HepG2 (cell line): Measurements from ENCODE around the gene KPNB1. TPM values are rescaled to one million over a fixed set of nuclear protein-coding genes. Genes with fewer than 3 reads are reported as not detected.

Experiments
- ATAC-seq: fragments of 200-7000 bp; cut with Tn5 transposase; 3 replicates; pipeline ENCODE4 v1.9.1; 2020; ENCODE audit warnings: mild to moderate bottlenecking, moderate library complexity
- BruUV-seq: library from RNA; stranded (reverse); fragments of 400-500 nt; replicated peaks from 2 replicates; lab custom pipeline; 2021; lab: Mats Ljungman, UMichigan
- CTCF ChIA-PET: fragments of 300-600 bp; formaldehyde crosslinking; extraction: SDS; loops from one replicate; lab custom pipeline; 2021; ENCODE audit warnings: low total read pairs, inconsistent platforms, low intra/inter-chr PET ratio; lab: Yijun Ruan, JAX
- POLR2A ChIA-PET: fragments of 350-600 bp; sonication (Branson Sonifier 250); formaldehyde crosslinking; loops from one replicate; lab custom pipeline; 2020; ENCODE audit warnings: antibody characterized with exemption, inconsistent platforms; lab: Yijun Ruan, JAX
- DNase-seq: peaks from one replicate; pipeline ENCODE4 v3.0.0-alpha.2; 2015; ENCODE audit warnings: low spot score
- FAIRE-seq: peaks from 3 replicates; lab custom pipeline; 2011; peaks lifted over from hg19 to GRCh38; lab: Jason Lieb, UNC
- H2AFZ ChIP-seq: one replicate; pipeline ENCODE4 v1.6.1; 2011; ENCODE audit warnings: low read length, inconsistent platforms
- H3K27ac ChIP-seq: fragments of 300-600 bp; 3 replicates; pipeline ENCODE4 v1.8.0; 2011; ENCODE audit warnings: mixed run types, mild to moderate bottlenecking, mixed read lengths, low read length, inconsistent platforms; ENCODE audit not compliant: insufficient read depth; ENCODE audit errors: extremely low read length
- H3K27me3 ChIP-seq, 2 experiments: fragments of 200-600 bp in 1 of 2; 2 replicates in 1 of 2; 3 replicates in 1 of 2; pipeline versions ENCODE4 v1.6.0 to v1.8.0; 2011; ENCODE audit warnings: low read length in 2 of 2, mild to moderate bottlenecking in 2 of 2, moderate library complexity in 2 of 2, inconsistent platforms in 1 of 2; ENCODE audit not compliant: insufficient read depth in 2 of 2, control insufficient read depth in 1 of 2
- H3K36me3 ChIP-seq, 2 experiments: fragments of 200-600 bp in 1 of 2; replicated peaks in 1 of 2; 2 replicates in 1 of 2; 3 replicates in 1 of 2; pipeline versions ENCODE4 v1.5.1 to v1.8.0; 2011; ENCODE audit warnings: low read length in 2 of 2, inconsistent platforms in 1 of 2; ENCODE audit not compliant: insufficient read depth in 2 of 2, control insufficient read depth in 1 of 2
- H3K4me1 ChIP-seq: 2 replicates; pipeline ENCODE4 v1.5.1; 2012; ENCODE audit warnings: low read length, inconsistent platforms; ENCODE audit not compliant: insufficient read depth
- H3K4me2 ChIP-seq: 2 replicates; pipeline ENCODE4 v1.6.0; 2011; ENCODE audit warnings: low read depth, low read length, inconsistent platforms
- H3K4me3 ChIP-seq, 3 experiments: fragments of 200-600 bp in 1 of 3; sonication (generic), shearing (Covaris generic) in 1 of 3; replicated peaks in 1 of 3; 2 replicates each; pipeline ENCODE4 v1.5.1; 2011 to 2016; ENCODE audit warnings: low read length in 3 of 3, inconsistent platforms in 2 of 3, low read depth in 2 of 3, mild to moderate bottlenecking in 2 of 3, control low read depth in 1 of 3, mixed read lengths in 1 of 3; ENCODE audit not compliant: insufficient read depth in 1 of 3
- H3K79me2 ChIP-seq: one replicate; pipeline ENCODE4 v1.6.1; 2011; ENCODE audit warnings: low read length, inconsistent platforms; ENCODE audit not compliant: insufficient read depth
- H3K9ac ChIP-seq: 2 replicates; pipeline ENCODE4 v1.6.0; 2011; ENCODE audit warnings: mild to moderate bottlenecking, low read depth, low read length, inconsistent platforms; ENCODE audit not compliant: insufficient read depth
- H3K9me3 ChIP-seq: 2 replicates; pipeline ENCODE4 v1.5.1; 2012; ENCODE audit warnings: mild to moderate bottlenecking, low read length
- H4K20me1 ChIP-seq: 2 replicates; pipeline ENCODE4 v1.6.0; 2011; ENCODE audit warnings: inconsistent platforms, mild to moderate bottlenecking, low read length, moderate library complexity; ENCODE audit not compliant: insufficient read depth
- HMGA1 ChIP-seq: sonication (generic); formaldehyde crosslinking; conservative IDR thresholded peaks from 2 replicates; pipeline ENCODE4 v1.4.0; 2020; ENCODE audit warnings: missing genetic modification reagents
- HNF4A ChIP-seq: sonication (generic); formaldehyde crosslinking; IDR thresholded peaks from 2 replicates; pipeline ENCODE4 v1.4.0; 2020; ENCODE audit warnings: missing genetic modification reagents
- IKZF1 ChIP-seq: fragments of 450-650 bp; IDR thresholded peaks from 2 replicates; pipeline ENCODE4 v1.7.1; 2016
- IRX3 ChIP-seq: sonication (generic); formaldehyde crosslinking; IDR thresholded peaks from 2 replicates; pipeline ENCODE4 v1.8.1; 2023; ENCODE audit warnings: mild to moderate bottlenecking, low read depth, missing genetic modification reagents, borderline replicate concordance
- MAF1 ChIP-seq: sonication (generic); formaldehyde crosslinking; IDR thresholded peaks from 2 replicates; pipeline ENCODE4 v1.5.0; 2020; ENCODE audit warnings: missing genetic modification reagents, borderline replicate concordance
- NRL ChIP-seq: sonication (generic); formaldehyde crosslinking; IDR thresholded peaks from 2 replicates; pipeline ENCODE4 v1.5.0; 2020; ENCODE audit warnings: missing genetic modification reagents, mild to moderate bottlenecking, moderate library complexity, borderline replicate concordance
- SIN3B ChIP-seq: fragments of 150-350 bp; IDR thresholded peaks from 2 replicates; pipeline ENCODE4 v1.6.1; 2014; ENCODE audit warnings: low read length
- ZNF296 ChIP-seq: sonication (generic); formaldehyde crosslinking; conservative IDR thresholded peaks from 2 replicates; pipeline ENCODE4 v1.5.0; 2020; ENCODE audit warnings: mild to moderate bottlenecking, missing genetic modification reagents
- ZNF670 ChIP-seq: sonication (generic); formaldehyde crosslinking; IDR thresholded peaks from 2 replicates; pipeline ENCODE4 v1.8.0; 2022; ENCODE audit warnings: mild to moderate bottlenecking, missing genetic modification reagents, borderline replicate concordance
- ZNF83 ChIP-seq: sonication (generic); formaldehyde crosslinking; IDR thresholded peaks from 2 replicates; pipeline ENCODE4 v1.4.0; 2020; ENCODE audit warnings: missing genetic modification reagents, mild to moderate bottlenecking, borderline replicate concordance
- ZNF850 ChIP-seq: sonication (generic); formaldehyde crosslinking; conservative IDR thresholded peaks from 2 replicates; pipeline ENCODE4 v1.9.0; 2021; ENCODE audit warnings: mild to moderate bottlenecking, missing genetic modification reagents
- WGBS: methylation state at CpG from one replicate; pipeline ENCODE4 v1.1.6; 2017; ENCODE audit warnings: low lambda C conversion rate; 5-methylcytosine and 5-hydroxymethylcytosine counted together
- in situ Hi-C: cut with HindIII; loops from 2 replicates; pipeline ENCODE4 v1.10.0; 2017; ENCODE audit warnings: low pct_unique_long_range_greater_than_20kb; ENCODE audit not compliant: extremely low pct_ligation_motif_present
- intact Hi-C: fragments of 100-400 bp; cut with micrococcal nuclease; formaldehyde crosslinking; loops from one replicate; pipeline ENCODE4 v1.10.0; 2022; ENCODE audit not compliant: unreplicated experiment
- polyA plus RNA-seq, 8 experiments: library from polyadenylated mRNA; depleted of rRNA in 3 of 8; stranded (reverse) in 7 of 8; unstranded in 1 of 8; fragments of >200 nt; fragmentation: Illumina TruSeq in 4 of 8; extraction: Trizol in 4 of 8; gene quantifications; 2 replicates each; pipeline versions ENCODE4 v1.2.1 to v1.2.3, GENCODE V29; 2011 to 2016; ENCODE audit warnings: low read depth in 4 of 8, missing spikeins in 1 of 8, mixed read lengths in 1 of 8; ENCODE audit not compliant: insufficient read depth in 1 of 8
- total RNA-seq, 5 experiments: library from RNA; depleted of rRNA; stranded (reverse); fragments of >200 nt; fragmentation: Illumina TruSeq; extraction: Trizol; gene quantifications; 2 replicates each; pipeline ENCODE4 v1.2.3, GENCODE V29; 2016; ENCODE audit warnings: low read depth in 1 of 5
- TF ChIP-seq, protein P1 (sequence below): sonication (generic); formaldehyde crosslinking; IDR thresholded peaks from 2 replicates; pipeline ENCODE4 v1.5.0; 2020; ENCODE audit warnings: missing genetic modification reagents, mild to moderate bottlenecking, borderline replicate concordance
- TF ChIP-seq, protein P2 (sequence below): IDR thresholded peaks from 2 replicates; pipeline ENCODE4 v1.6.1; 2016; ENCODE audit warnings: low read depth, missing genetic modification reagents, missing compliant biosample characterization

Gene KPNB1
- total and polyA plus RNA-seq, 2 of the 13 experiments (the other 11 are each of a cell fraction or from before 2014, with no cell fraction given) = 164 to 424 TPM

DNA sequence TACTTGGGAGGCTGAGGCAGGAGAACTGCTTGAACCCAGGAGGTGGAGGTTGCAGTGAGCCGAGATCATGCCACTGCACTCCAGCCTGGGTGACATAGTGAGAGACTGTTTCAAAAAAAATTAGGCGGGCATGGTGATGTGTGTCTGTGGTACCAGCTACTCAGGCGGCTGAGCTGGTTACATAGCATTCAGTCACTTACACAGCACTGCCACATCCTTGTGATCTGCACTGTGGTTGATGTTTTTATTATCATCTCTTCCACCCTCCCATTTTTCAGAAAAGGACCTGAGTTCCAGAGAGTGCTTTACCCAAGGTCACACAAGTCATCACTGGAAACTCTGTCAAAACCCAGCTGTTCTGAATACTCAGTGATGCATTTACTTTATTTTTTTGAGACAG, 14.8 kb upstream of the KPNB1 start:
- Histone ChIP-seq H3K9ac (no peak overlapping the region), H3K4me3 (no peak overlapping the region)
- intact Hi-C loops (no loop called here), in situ Hi-C loops (no loop called here)
- POLR2A ChIA-PET = interaction anchor here (1.3 kb wide), 1 partner anchor 15 kb away, joined by 5 read pairs; the partner anchor contains the start of gene KPNB1
- TF ChIP-seq ZNF850 (CRISPR knock-in tag) = no peak
- no peak for TF ChIP-seq HNF4A (CRISPR knock-in tag)
- no peak for TF ChIP-seq IKZF1
- TF ChIP-seq IRX3 (CRISPR knock-in tag) = no peak
- no peak for TF ChIP-seq MAF1 (CRISPR knock-in tag)
- TF ChIP-seq SIN3B = no peak
- TF ChIP-seq, protein P1, sequence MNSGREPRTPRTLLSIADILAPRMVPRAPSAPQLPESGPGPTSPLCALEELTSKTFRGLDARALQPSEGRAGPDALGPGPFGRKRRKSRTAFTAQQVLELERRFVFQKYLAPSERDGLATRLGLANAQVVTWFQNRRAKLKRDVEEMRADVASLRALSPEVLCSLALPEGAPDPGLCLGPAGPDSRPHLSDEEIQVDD (CRISPR knock-in tag) = no peak
- no peak for TF ChIP-seq ZNF296 (CRISPR knock-in tag)
- TF ChIP-seq NRL (CRISPR knock-in tag) = no peak
- TF ChIP-seq HMGA1 (CRISPR knock-in tag) = no peak
- TF ChIP-seq, all 625 proteins: peak for 0
- ATAC-seq (no peak), FAIRE-seq (no peak), DNase-seq (no peak)
- Histone ChIP-seq H3K9me3 (no peaks in the 10 kb centered on the region), H2AFZ (no peak overlapping the region), H3K4me2 (no peak overlapping the region), H3K79me2 (no peaks in the 10 kb centered on the region), H3K36me3 (no peaks in the 10 kb centered on the region; a peak in 1 of 5 replicates), H3K27ac (no peak overlapping the region), H3K4me1 (no peaks in the 10 kb centered on the region), H4K20me1 (no peaks in the 10 kb centered on the region), H3K27me3 (no peaks in the 10 kb centered on the region)
- BruUV-seq = no TSS peak
- WGBS = 95% methylated on average over 3 of the region's 3 CpGs
- CTCF ChIA-PET = no interaction called here

DNA sequence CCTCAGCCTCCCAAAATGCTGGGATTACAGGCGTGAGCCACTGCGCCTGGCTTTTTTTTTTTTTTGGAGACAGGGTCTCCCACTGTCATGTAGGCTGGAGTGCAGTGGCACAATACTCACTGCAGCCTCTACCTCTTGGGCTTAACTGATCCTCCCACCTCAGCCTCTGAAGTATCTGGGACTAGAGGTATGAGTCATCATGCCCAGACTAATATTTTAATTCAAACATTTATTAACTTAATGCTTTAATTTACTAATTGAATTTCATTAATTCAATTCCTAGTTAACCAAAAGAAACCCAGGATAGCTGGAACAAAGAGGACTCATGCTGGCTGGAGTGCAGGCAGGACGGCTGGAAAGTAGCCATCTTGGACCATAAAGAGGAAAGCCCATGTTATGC, 14.0 kb upstream of the KPNB1 start:
- H4K20me1 ChIP-seq = no peaks in the 10 kb centered on the region
- no peak overlapping the region for H3K27ac ChIP-seq
- H3K9me3 ChIP-seq = no peaks in the 10 kb centered on the region
- in situ Hi-C loops (no loop called here), intact Hi-C loops (no loop called here)
- no peak for DNase-seq
- H3K4me1 ChIP-seq = no peaks in the 10 kb centered on the region
- no peak overlapping the region for H3K4me2 ChIP-seq
- 93% methylated on average over 3 of the region's 3 CpGs for WGBS
- H3K36me3 ChIP-seq = no peaks in the 10 kb centered on the region; a peak in 1 of 5 replicates
- ATAC-seq = no peak
- H3K4me3 ChIP-seq = no peak overlapping the region
- BruUV-seq = no TSS peak
- no peaks in the 10 kb centered on the region for H3K27me3 ChIP-seq
- no peaks in the 10 kb centered on the region for H3K79me2 ChIP-seq
- FAIRE-seq = no peak
- H2AFZ ChIP-seq = no peak overlapping the region
- CTCF ChIA-PET = no interaction called here
- no peak overlapping the region for H3K9ac ChIP-seq
- POLR2A ChIA-PET = no interaction called here
- TF ChIP-seq, protein P2, sequence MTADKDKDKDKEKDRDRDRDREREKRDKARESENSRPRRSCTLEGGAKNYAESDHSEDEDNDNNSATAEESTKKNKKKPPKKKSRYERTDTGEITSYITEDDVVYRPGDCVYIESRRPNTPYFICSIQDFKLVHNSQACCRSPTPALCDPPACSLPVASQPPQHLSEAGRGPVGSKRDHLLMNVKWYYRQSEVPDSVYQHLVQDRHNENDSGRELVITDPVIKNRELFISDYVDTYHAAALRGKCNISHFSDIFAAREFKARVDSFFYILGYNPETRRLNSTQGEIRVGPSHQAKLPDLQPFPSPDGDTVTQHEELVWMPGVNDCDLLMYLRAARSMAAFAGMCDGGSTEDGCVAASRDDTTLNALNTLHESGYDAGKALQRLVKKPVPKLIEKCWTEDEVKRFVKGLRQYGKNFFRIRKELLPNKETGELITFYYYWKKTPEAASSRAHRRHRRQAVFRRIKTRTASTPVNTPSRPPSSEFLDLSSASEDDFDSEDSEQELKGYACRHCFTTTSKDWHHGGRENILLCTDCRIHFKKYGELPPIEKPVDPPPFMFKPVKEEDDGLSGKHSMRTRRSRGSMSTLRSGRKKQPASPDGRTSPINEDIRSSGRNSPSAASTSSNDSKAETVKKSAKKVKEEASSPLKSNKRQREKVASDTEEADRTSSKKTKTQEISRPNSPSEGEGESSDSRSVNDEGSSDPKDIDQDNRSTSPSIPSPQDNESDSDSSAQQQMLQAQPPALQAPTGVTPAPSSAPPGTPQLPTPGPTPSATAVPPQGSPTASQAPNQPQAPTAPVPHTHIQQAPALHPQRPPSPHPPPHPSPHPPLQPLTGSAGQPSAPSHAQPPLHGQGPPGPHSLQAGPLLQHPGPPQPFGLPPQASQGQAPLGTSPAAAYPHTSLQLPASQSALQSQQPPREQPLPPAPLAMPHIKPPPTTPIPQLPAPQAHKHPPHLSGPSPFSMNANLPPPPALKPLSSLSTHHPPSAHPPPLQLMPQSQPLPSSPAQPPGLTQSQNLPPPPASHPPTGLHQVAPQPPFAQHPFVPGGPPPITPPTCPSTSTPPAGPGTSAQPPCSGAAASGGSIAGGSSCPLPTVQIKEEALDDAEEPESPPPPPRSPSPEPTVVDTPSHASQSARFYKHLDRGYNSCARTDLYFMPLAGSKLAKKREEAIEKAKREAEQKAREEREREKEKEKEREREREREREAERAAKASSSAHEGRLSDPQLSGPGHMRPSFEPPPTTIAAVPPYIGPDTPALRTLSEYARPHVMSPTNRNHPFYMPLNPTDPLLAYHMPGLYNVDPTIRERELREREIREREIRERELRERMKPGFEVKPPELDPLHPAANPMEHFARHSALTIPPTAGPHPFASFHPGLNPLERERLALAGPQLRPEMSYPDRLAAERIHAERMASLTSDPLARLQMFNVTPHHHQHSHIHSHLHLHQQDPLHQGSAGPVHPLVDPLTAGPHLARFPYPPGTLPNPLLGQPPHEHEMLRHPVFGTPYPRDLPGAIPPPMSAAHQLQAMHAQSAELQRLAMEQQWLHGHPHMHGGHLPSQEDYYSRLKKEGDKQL (CRISPR knock-in tag) = no peak
- TF ChIP-seq ZNF670 (CRISPR knock-in tag) = no peak
- no peak for TF ChIP-seq ZNF83
